Body of pancreas (tissue), 4 donors: ENCODE measurements around the gene ACAP2. TPM values are rescaled to one million over a fixed set of nuclear protein-coding genes. Genes with fewer than 3 reads are reported as not detected.

Source experiments
- ATAC-seq: fragments of 150-250 bp; one replicate; pipeline ENCODE4 v1.9.1; 2016
- DNase-seq, 4 donors: peaks; one replicate each; pipeline ENCODE4 v3.0.0-alpha.2; 2019
- H3K27ac ChIP-seq, 4 donors: fragments of 200-600 bp; sonication (generic); 1 replicate in 3 of 4; 2 replicates in 1 of 4; pipeline versions ENCODE4 v1.5.1 to v1.6.1; 2016 to 2019; ENCODE audit warnings: mild to moderate bottlenecking in 1 of 4, mixed read lengths in 1 of 4, moderate library complexity in 1 of 4
- H3K27me3 ChIP-seq, 2 donors: fragments of 200-600 bp; sonication (generic); one replicate each; pipeline ENCODE4 v1.6.0; 2016; ENCODE audit warnings: mild to moderate bottlenecking in 1 of 2
- H3K36me3 ChIP-seq, 2 donors: fragments of 200-600 bp; sonication (generic); replicated peaks in 1 of 2; 2 replicates each; pipeline ENCODE4 v1.5.1; 2016; ENCODE audit warnings: low read depth in 2 of 2; ENCODE audit not compliant: insufficient read depth in 1 of 2
- H3K4me1 ChIP-seq: fragments of 200-600 bp; sonication (generic); one replicate; pipeline ENCODE4 v1.6.0; 2016
- H3K4me3 ChIP-seq, 2 donors: fragments of 200-600 bp; sonication (generic); 1 replicate in 1 of 2; 2 replicates in 1 of 2; pipeline ENCODE4 v1.5.1; 2016 to 2019
- H3K9me3 ChIP-seq, 3 donors: fragments of 200-600 bp; sonication (generic); 1 replicate in 2 of 3; 2 replicates in 1 of 3; pipeline ENCODE4 v1.5.1; 2016
- POLR2A ChIP-seq, 3 donors: fragments of 450-650 bp; IDR thresholded peaks; one replicate each; pipeline ENCODE4 v1.6.1; 2016; ENCODE audit warnings: antibody characterized with exemption in 3 of 3, mild to moderate bottlenecking in 2 of 3
- WGBS, 2 donors: methylation state at CpG; one replicate each; pipeline ENCODE4 v1.1.5; 2017; 5-methylcytosine and 5-hydroxymethylcytosine counted together
- intact Hi-C: fragments of 100-400 bp; cut with DNase I; formaldehyde crosslinking; loops from one replicate; pipeline ENCODE4 v1.15.1; 2023
- total RNA-seq, 2 donors: library from RNA; depleted of rRNA; stranded (reverse); fragments of >200 nt; gene quantifications; one replicate each; pipeline ENCODE4 v1.1.0, GENCODE V29; 2016
- TF ChIP-seq, protein P1 (sequence below), 7 experiments: fragments of 450-650 bp in 4 of 7; fragments of 200-600 bp in 3 of 7; sonication (generic) in 3 of 7; IDR thresholded peaks; one replicate each; pipeline ENCODE4 v1.5.1; 2016 to 2019; ENCODE audit warnings: antibody characterized with exemption in 7 of 7

Gene ACAP2
- total RNA-seq, 2 donors from 2014 or later: 25.1 to 25.9 TPM

DNA sequence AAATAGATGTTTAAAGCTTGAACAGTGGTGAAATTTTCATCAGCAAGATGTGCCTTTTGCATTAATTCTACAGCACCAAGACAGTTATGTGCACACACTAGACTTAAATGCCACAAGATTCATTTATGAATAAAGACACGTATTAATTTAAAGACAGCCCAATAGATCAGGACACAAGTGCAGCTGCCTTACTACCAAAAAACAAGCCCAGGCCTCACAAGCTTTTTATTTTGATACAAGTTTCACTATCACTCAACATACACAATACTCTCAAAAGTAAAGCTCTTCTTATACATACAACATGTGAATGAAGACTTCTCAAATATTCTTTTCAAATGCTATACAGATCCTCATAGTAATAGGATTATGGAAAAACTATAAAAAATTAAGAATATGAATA, 2.4 kb downstream of the ACAP2 start:
- H3K4me1 ChIP-seq: peaks cover 31% of the 10 kb centered on the region
- no peak for TF ChIP-seq POLR2A (IDR thresholded peaks at IDR 0.05)
- TF ChIP-seq, protein P1, sequence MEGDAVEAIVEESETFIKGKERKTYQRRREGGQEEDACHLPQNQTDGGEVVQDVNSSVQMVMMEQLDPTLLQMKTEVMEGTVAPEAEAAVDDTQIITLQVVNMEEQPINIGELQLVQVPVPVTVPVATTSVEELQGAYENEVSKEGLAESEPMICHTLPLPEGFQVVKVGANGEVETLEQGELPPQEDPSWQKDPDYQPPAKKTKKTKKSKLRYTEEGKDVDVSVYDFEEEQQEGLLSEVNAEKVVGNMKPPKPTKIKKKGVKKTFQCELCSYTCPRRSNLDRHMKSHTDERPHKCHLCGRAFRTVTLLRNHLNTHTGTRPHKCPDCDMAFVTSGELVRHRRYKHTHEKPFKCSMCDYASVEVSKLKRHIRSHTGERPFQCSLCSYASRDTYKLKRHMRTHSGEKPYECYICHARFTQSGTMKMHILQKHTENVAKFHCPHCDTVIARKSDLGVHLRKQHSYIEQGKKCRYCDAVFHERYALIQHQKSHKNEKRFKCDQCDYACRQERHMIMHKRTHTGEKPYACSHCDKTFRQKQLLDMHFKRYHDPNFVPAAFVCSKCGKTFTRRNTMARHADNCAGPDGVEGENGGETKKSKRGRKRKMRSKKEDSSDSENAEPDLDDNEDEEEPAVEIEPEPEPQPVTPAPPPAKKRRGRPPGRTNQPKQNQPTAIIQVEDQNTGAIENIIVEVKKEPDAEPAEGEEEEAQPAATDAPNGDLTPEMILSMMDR (IDR thresholded peaks at IDR 0.05): no peak
- H3K27ac ChIP-seq: no peak overlapping the region
- ATAC-seq (no peak), DNase-seq (no peak)
- no peaks in the 10 kb centered on the region for H3K9me3 ChIP-seq
- intact Hi-C loops: no loop called here
- H3K4me3 ChIP-seq: no peak overlapping the region
- no peaks in the 10 kb centered on the region for H3K36me3 ChIP-seq
- H3K27me3 ChIP-seq: no peaks in the 10 kb centered on the region
- 82 to 91% methylated on average over 1 of the region's 1 CpG for WGBS, 2 donors

DNA sequence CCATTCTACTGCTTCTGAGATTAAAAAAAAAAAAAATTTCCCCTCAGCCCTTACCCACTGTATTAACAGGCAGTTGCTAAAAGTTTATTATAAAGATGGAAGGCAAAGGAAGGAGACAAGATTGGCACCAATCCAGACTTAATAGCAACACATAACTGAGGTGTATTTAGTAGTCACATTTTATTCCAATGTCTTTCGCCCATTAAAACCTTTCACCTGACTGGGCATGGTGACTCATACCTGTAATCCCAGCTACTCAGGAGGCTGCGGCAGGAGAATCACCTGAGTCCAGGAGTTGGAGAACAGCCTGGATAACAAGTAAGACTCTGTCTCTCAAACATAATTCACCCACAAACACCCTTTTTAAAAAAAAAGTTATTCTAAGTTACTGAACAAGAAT, 4.4 kb downstream of the ACAP2 start:
- Histone ChIP-seq H3K36me3 (no peaks in the 10 kb centered on the region), H3K4me3 (no peak overlapping the region)
- ATAC-seq: no peak

DNA sequence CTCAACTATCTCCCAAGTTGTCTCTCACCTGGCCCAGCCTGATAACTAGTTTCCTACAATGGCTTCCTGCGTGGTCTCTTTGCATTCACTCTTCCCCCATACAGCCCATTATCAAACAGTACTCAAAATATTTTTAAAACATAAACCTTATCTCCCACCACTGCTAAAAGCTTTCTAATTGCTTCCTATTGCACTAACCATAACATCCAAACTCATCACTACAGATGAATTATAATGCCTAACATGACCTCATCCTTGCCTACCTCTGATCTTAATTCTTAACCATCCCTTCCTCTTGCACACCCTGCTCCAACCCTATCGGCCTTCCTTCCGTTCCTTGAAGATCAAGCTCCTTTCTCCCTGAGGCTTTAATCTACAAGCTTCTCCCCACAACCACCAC, 17.0 kb downstream of the ACAP2 start:
- intact Hi-C loops: no loop called here
- Histone ChIP-seq H3K4me3 (no peak overlapping the region), H3K36me3 (no peaks in the 10 kb centered on the region), H3K9me3 (no peaks in the 10 kb centered on the region), H3K4me1 (no peaks in the 10 kb centered on the region), H3K27ac (no peak overlapping the region), H3K27me3 (no peaks in the 10 kb centered on the region)
- WGBS, 2 donors: 57 to 75% methylated on average over 3 of the region's 3 CpGs
- DNase-seq (no peak), ATAC-seq (no peak)
- TF ChIP-seq, protein P1 (IDR thresholded peaks at IDR 0.05): no peak
- TF ChIP-seq POLR2A (IDR thresholded peaks at IDR 0.05): no peak

More for the DNA sequence above, 4.4 kb downstream of the ACAP2 start:
- TF ChIP-seq, protein P1 (IDR thresholded peaks at IDR 0.05): no peak
- TF ChIP-seq POLR2A (IDR thresholded peaks at IDR 0.05): no peak
- Histone ChIP-seq H3K4me1 (peaks cover 23% of the 10 kb centered on the region), H3K27me3 (no peaks in the 10 kb centered on the region), H3K9me3 (no peaks in the 10 kb centered on the region), H3K27ac (no peak overlapping the region)
- intact Hi-C loops: no loop called here
- 85 to 86% methylated on average over 2 of the region's 2 CpGs for WGBS, 2 donors
- no peak for DNase-seq

DNA sequence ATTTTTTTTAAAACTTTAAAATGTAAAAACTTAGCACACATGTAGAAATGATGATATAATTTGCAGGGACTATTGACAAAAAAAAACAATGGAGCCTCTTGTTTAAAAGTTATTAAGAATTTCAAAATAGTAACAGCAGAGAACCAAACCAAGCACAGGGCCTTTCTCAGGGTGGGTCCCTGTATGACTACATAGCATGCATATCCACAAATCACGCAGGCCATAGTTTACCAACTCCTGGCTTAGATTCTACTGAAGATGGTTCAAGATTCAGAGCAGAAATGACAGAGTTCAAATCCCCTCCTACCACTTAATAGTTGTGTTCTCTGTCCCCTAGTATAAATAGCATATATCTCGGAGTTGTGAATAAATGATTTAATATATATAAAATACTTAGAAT, 19.0 kb downstream of the ACAP2 start:
- no peak for ATAC-seq
- 69 to 94% methylated on average over 2 of the region's 2 CpGs for WGBS, 2 donors
- Histone ChIP-seq H3K9me3 (no peaks in the 10 kb centered on the region), H3K4me3 (no peak overlapping the region), H3K4me1 (no peaks in the 10 kb centered on the region), H3K27me3 (no peaks in the 10 kb centered on the region), H3K27ac (no peak overlapping the region), H3K36me3 (no peaks in the 10 kb centered on the region)
- no peak for DNase-seq
- TF ChIP-seq POLR2A (IDR thresholded peaks at IDR 0.05): no peak
- TF ChIP-seq, protein P1 (IDR thresholded peaks at IDR 0.05): no peak
- intact Hi-C loops: no loop called here

DNA sequence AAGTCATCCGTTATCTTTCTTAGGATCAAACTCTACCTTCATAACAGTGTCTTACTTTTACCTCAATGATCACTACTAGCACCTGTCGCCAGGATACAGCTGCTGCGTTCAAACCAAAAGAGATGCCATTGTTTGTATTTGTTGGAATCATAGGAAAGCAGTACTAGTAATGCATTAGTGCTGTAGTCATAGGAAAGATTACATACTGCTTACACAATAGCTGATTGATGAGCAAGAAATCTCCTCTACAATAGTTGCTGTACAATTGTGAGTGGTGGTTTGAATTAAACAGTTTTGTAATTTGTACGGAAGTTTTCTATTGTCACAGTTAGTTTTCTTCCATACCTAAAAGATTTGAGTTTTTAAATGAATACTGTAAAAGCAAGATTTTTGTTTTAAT, 21.4 kb downstream of the ACAP2 start:
- TF ChIP-seq, protein P1 (IDR thresholded peaks at IDR 0.05): no peak
- no peak for TF ChIP-seq POLR2A (IDR thresholded peaks at IDR 0.05)
- ATAC-seq: no peak
- intact Hi-C loops: no loop called here

More for the DNA sequence above, 21.4 kb downstream of the ACAP2 start:
- no peaks in the 10 kb centered on the region for H3K36me3 ChIP-seq
- H3K9me3 ChIP-seq: no peaks in the 10 kb centered on the region
- no peak overlapping the region for H3K27ac ChIP-seq
- H3K27me3 ChIP-seq: no peaks in the 10 kb centered on the region
- H3K4me1 ChIP-seq: no peaks in the 10 kb centered on the region
- no peak overlapping the region for H3K4me3 ChIP-seq
- 87 to 96% methylated on average over 4 of the region's 4 CpGs for WGBS, 2 donors
- DNase-seq: no peak
